Measurements from ENCODE around the gene WWOX.

The WWOX gene

GRCh38 chr16:78390092-78390491, 290.6 kb downstream of the WWOX start:
- TF ChIP-seq TAF1 (IDR thresholded peaks at IDR 0.05; ENCODE audit: borderline replicate concordance, insufficient read depth, low read length) = no peak

DNA sequence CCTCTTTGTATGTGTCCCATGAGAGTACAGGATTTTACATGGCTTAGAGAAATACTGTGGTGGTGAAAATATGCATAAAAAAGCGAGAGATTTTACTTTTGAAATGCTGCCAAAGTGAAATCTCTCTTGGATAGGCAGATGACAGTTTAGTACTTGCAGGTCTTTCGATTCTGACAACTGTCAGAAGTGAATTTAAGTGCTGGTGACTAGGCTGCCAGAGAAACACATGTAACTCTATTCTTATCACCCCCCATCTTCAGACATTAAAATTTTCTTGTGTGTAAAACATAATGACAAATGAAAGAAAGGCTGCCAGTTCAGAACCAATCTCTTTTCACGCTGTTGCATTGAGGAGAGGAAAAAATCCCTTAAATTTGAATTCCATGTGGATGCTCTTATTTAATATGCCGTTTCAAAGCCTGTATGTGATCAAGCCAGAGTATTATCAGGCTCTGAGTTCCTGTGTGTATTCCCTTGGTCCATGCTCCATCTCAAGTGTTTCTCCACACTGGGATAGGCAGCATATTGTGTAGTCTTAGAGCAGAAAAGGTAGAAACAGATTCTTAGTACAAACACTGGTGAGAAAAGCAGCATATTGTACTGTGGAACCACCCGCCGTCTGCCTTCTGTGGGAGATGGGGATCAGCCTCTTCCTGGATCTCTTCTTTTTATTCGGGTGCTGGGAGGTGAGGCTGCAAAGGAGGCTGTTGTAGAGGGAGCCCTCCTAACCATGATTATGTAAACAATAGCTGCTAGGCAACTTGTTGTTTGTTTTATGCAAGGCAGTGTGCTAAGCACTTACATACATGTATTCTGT, 291.3 kb downstream of the WWOX start:
- TF ChIP-seq SIN3A (IDR thresholded peaks at IDR 0.05; ENCODE audit: borderline replicate concordance, insufficient read depth, low read length) (no peak), FOXP2 (optimal IDR thresholded peaks at IDR 0.05; ENCODE audit: borderline replicate concordance, extremely low read depth, extremely low read length, insufficient read depth) (no peak), TAF1 (IDR thresholded peaks at IDR 0.05; ENCODE audit: borderline replicate concordance, insufficient read depth, low read length) (no peak), POLR2AphosphoS5 (IDR thresholded peaks at IDR 0.05; ENCODE audit: low read depth, low read length) (no peak)
- TF ChIP-seq, protein P1, sequence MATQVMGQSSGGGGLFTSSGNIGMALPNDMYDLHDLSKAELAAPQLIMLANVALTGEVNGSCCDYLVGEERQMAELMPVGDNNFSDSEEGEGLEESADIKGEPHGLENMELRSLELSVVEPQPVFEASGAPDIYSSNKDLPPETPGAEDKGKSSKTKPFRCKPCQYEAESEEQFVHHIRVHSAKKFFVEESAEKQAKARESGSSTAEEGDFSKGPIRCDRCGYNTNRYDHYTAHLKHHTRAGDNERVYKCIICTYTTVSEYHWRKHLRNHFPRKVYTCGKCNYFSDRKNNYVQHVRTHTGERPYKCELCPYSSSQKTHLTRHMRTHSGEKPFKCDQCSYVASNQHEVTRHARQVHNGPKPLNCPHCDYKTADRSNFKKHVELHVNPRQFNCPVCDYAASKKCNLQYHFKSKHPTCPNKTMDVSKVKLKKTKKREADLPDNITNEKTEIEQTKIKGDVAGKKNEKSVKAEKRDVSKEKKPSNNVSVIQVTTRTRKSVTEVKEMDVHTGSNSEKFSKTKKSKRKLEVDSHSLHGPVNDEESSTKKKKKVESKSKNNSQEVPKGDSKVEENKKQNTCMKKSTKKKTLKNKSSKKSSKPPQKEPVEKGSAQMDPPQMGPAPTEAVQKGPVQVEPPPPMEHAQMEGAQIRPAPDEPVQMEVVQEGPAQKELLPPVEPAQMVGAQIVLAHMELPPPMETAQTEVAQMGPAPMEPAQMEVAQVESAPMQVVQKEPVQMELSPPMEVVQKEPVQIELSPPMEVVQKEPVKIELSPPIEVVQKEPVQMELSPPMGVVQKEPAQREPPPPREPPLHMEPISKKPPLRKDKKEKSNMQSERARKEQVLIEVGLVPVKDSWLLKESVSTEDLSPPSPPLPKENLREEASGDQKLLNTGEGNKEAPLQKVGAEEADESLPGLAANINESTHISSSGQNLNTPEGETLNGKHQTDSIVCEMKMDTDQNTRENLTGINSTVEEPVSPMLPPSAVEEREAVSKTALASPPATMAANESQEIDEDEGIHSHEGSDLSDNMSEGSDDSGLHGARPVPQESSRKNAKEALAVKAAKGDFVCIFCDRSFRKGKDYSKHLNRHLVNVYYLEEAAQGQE (IDR thresholded peaks at IDR 0.05; ENCODE audit: insufficient read depth in 1 of 2, low read depth in 2 of 2, low read length in 2 of 2) = no peak

DNA sequence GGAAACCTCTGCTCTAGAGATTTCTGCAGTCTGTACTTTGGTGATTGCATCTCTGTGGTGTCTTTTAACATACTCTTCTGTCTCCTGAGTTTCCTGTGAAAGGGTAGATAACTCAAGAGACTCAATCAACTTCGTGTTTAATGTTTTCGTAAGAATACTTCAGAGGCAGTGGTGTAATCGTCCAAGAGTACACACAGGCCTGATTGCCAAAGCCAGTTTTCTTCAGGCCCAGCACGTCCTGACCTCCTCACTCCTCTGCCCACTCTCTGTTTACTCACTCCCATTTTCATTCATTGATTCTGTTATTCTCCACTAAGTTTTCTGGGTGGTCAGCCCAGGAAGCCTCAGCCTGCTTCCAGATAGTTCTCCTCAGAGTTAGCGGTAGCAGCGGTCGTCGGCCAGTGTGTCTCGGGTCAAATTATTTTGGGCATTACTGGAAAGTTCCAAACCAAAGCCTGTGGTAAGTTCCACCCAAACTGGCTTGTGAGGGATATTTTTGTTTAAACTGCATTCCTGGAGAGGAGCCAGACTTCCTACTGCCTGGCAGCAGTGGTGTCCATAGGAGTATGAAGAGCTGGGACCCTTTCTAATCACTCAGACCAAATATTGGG, 293.2 kb downstream of the WWOX start:
- TF ChIP-seq, protein P1 (IDR thresholded peaks at IDR 0.05; ENCODE audit: insufficient read depth in 1 of 2, low read depth in 2 of 2, low read length in 2 of 2) = no peak
- TF ChIP-seq TAF1 (IDR thresholded peaks at IDR 0.05; ENCODE audit: borderline replicate concordance, insufficient read depth, low read length) = no peak
- no peak for TF ChIP-seq SIN3A (IDR thresholded peaks at IDR 0.05; ENCODE audit: borderline replicate concordance, insufficient read depth, low read length)
- TF ChIP-seq FOXP2 (optimal IDR thresholded peaks at IDR 0.05; ENCODE audit: borderline replicate concordance, extremely low read depth, extremely low read length, insufficient read depth) = no peak
- no peak for TF ChIP-seq POLR2AphosphoS5 (IDR thresholded peaks at IDR 0.05; ENCODE audit: low read depth, low read length)

DNA sequence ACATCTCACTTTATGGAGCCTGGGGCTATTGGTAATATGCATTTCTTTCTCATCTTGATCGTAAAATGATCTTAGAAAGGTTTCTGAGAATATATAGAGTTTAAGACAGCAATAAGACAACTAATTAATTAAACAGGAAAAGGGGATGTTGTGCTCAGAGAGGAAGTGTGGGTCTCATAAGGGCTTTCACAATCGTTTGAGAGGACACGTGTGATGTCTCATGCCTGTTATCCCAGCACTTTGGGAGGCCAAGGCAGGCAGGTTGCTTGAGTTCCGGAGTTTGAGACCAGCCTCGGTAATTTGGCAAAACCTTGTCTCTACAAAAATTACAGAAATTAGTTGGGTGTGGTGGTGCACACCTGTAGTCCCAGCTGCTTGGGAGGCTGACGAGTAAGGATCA, 295.6 kb downstream of the WWOX start:
- TF ChIP-seq TAF1 (IDR thresholded peaks at IDR 0.05; ENCODE audit: borderline replicate concordance, insufficient read depth, low read length) (no peak), POLR2AphosphoS5 (IDR thresholded peaks at IDR 0.05; ENCODE audit: low read depth, low read length) (no peak), SIN3A (IDR thresholded peaks at IDR 0.05; ENCODE audit: borderline replicate concordance, insufficient read depth, low read length) (no peak), FOXP2 (optimal IDR thresholded peaks at IDR 0.05; ENCODE audit: borderline replicate concordance, extremely low read depth, extremely low read length, insufficient read depth) (no peak)
- TF ChIP-seq, protein P1 (IDR thresholded peaks at IDR 0.05; ENCODE audit: insufficient read depth in 1 of 2, low read depth in 2 of 2, low read length in 2 of 2) = no peak

DNA sequence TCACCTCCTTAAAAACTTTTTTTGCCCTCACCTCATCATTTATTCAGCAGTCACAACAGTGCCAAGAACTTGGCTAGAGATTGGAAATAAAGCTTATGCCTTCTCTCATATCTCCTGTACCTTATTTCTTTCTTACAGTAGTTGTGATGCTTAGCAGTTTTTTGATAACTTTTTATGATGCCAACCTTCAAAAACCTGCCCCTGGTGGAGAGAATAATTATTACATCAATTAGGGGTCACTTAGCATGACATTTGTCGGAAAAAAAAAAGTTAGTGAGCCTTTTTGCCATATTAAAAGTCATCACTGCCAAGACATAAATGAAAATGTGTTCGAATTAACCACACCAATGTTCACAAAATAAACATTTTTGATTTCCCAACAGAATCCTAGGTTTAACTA, 296.6 kb downstream of the WWOX start:
- TF ChIP-seq SIN3A (IDR thresholded peaks at IDR 0.05; ENCODE audit: borderline replicate concordance, insufficient read depth, low read length) = no peak
- no peak for TF ChIP-seq FOXP2 (optimal IDR thresholded peaks at IDR 0.05; ENCODE audit: borderline replicate concordance, extremely low read depth, extremely low read length, insufficient read depth)
- TF ChIP-seq, protein P1 (IDR thresholded peaks at IDR 0.05; ENCODE audit: insufficient read depth in 1 of 2, low read depth in 2 of 2, low read length in 2 of 2) = no peak
- TF ChIP-seq TAF1 (IDR thresholded peaks at IDR 0.05; ENCODE audit: borderline replicate concordance, insufficient read depth, low read length) = no peak
- TF ChIP-seq POLR2AphosphoS5 (IDR thresholded peaks at IDR 0.05; ENCODE audit: low read depth, low read length) = no peak
